OCI-LY3 (cell line): ENCODE data around the gene LRRC7.
"Not testable (repeated sequence)": the region's sequence is repeated elsewhere in the genome, so short reads cannot be mapped to it uniquely, and the experiment has no call there.

ENCODE experiments used
- H2AFZ ChIP-seq: fragments of 200-600, 300-600 bp; shearing (Covaris generic); 2 replicates; pipeline ENCODE4 v1.6.0; 2014; ENCODE audit warnings: antibody characterized with exemption, low read depth, low read length
- H3K27ac ChIP-seq: fragments of 200-600, 300-600 bp; sonication (generic); 2 replicates; pipeline ENCODE4 v1.5.1; 2014; ENCODE audit warnings: mild to moderate bottlenecking, low read length, moderate library complexity, mixed read lengths
- H3K27me3 ChIP-seq: fragments of 200-600, 300-600 bp; sonication (generic); 2 replicates; pipeline ENCODE4 v1.6.1; 2014; ENCODE audit warnings: low read depth, low read length, mixed read lengths
- H3K36me3 ChIP-seq: fragments of 200-600, 300-600 bp; sonication (generic); replicated peaks from 2 replicates; pipeline ENCODE3; 2014; ENCODE audit warnings: low read depth, low read length, mixed read lengths
- H3K4me1 ChIP-seq: fragments of 300-600, 200-600 bp; sonication (generic); 2 replicates; pipeline ENCODE4 v1.6.1; 2014; ENCODE audit warnings: low read length, mixed read lengths
- H3K4me2 ChIP-seq: fragments of 200-600, 300-600 bp; sonication (generic); 2 replicates; pipeline ENCODE4 v1.6.1; 2014; ENCODE audit warnings: low read length, mixed read lengths
- H3K4me3 ChIP-seq: fragments of 300-600, 200-600 bp; sonication (generic); 2 replicates; pipeline ENCODE4 v1.5.1; 2014; ENCODE audit warnings: antibody characterized with exemption, mild to moderate bottlenecking, low read length, moderate library complexity
- H3K79me2 ChIP-seq: fragments of 300-600, 200-600 bp; shearing (Covaris generic); 2 replicates; pipeline ENCODE4 v1.6.1; 2014; ENCODE audit warnings: mild to moderate bottlenecking, low read length, mixed read lengths
- H3K9ac ChIP-seq: fragments of 300-600, 200-600 bp; shearing (Covaris generic); 2 replicates; pipeline ENCODE4 v1.6.0; 2014; ENCODE audit warnings: mild to moderate bottlenecking, low read length, moderate library complexity
- H3K9me3 ChIP-seq: fragments of 200-600, 300-600 bp; shearing (Covaris generic); 2 replicates; pipeline ENCODE4 v1.6.1; 2014; ENCODE audit warnings: low read length, mixed read lengths; ENCODE audit not compliant: insufficient read depth
- H4K20me1 ChIP-seq: fragments of 200-600, 300-600 bp; sonication (generic); 2 replicates; pipeline ENCODE4 v1.6.1; 2016; ENCODE audit warnings: low read length, mixed read lengths; ENCODE audit not compliant: insufficient read depth
- CTCF ChIP-seq: fragments of 200-600, 300-600 bp; sonication (generic); IDR thresholded peaks from 2 replicates; pipeline ENCODE4 v1.5.1; 2014; ENCODE audit warnings: antibody characterized with exemption, low read length, low read depth
- EZH2phosphoT487 ChIP-seq: fragments of 200-600 bp; shearing (Covaris generic); IDR thresholded peaks from 2 replicates; pipeline ENCODE4 v1.6.1; 2018; ENCODE audit warnings: antibody characterized with exemption, mixed run types, low read depth

The LRRC7 gene

GRCh38 chr1:69952676-69953075 lies 385.0 kb downstream of the LRRC7 start:
- Histone ChIP-seq H3K4me3 (no peak overlapping the region), H3K79me2 (no peaks in the 10 kb centered on the region), H3K9ac (no peak overlapping the region), H4K20me1 (no peaks in the 10 kb centered on the region), H3K27me3 (no peaks in the 10 kb centered on the region), H3K4me2 (no peak overlapping the region), H3K4me1 (no peaks in the 10 kb centered on the region), H3K36me3 (no peaks in the 10 kb centered on the region), H2AFZ (no peak overlapping the region), H3K27ac (no peak overlapping the region), H3K9me3 (no peaks in the 10 kb centered on the region)
- no peak for TF ChIP-seq EZH2phosphoT487
- TF ChIP-seq CTCF: no peak

- H4K20me1 ChIP-seq, H3K27me3 ChIP-seq, H3K4me3 ChIP-seq, H3K27ac ChIP-seq, H3K36me3 ChIP-seq, H3K4me1 ChIP-seq, H3K9ac ChIP-seq, H3K4me2 ChIP-seq, H2AFZ ChIP-seq, H3K79me2 ChIP-seq, H3K9me3 ChIP-seq: not testable (repeated sequence)
Measured at GRCh38 chr1:69962452-69962851, 394.7 kb downstream of the LRRC7 start.

GRCh38 chr1:69967245-69967766 lies 399.6 kb downstream of the LRRC7 start:
- no peak overlapping the region for H3K4me2 ChIP-seq
- no peak for TF ChIP-seq EZH2phosphoT487
- TF ChIP-seq CTCF: no peak
- H3K36me3 ChIP-seq: no peaks in the 10 kb centered on the region
- no peaks in the 10 kb centered on the region for H4K20me1 ChIP-seq
- H3K79me2 ChIP-seq: no peaks in the 10 kb centered on the region
- H3K9ac ChIP-seq: no peak overlapping the region
- H2AFZ ChIP-seq: no peak overlapping the region
- no peaks in the 10 kb centered on the region for H3K27me3 ChIP-seq
- no peaks in the 10 kb centered on the region for H3K9me3 ChIP-seq
- H3K4me3 ChIP-seq: no peak overlapping the region
- H3K4me1 ChIP-seq: no peaks in the 10 kb centered on the region
- no peak overlapping the region for H3K27ac ChIP-seq

GRCh38 chr1:69976896-69977295 lies 409.2 kb downstream of the LRRC7 start:
- no peaks in the 10 kb centered on the region for H3K27me3 ChIP-seq
- H3K27ac ChIP-seq: no peak overlapping the region
- TF ChIP-seq CTCF (no peak), EZH2phosphoT487 (no peak)
- no peaks in the 10 kb centered on the region for H3K4me1 ChIP-seq
- no peaks in the 10 kb centered on the region for H4K20me1 ChIP-seq
- H3K79me2 ChIP-seq: no peaks in the 10 kb centered on the region
- no peak overlapping the region for H3K4me3 ChIP-seq
- no peaks in the 10 kb centered on the region for H3K9me3 ChIP-seq
- H3K9ac ChIP-seq: no peak overlapping the region
- no peaks in the 10 kb centered on the region for H3K36me3 ChIP-seq
- no peak overlapping the region for H2AFZ ChIP-seq
- H3K4me2 ChIP-seq: no peak overlapping the region

GRCh38 chr1:69982992-69983391 lies 415.3 kb downstream of the LRRC7 start:
- H3K4me3 ChIP-seq: no peak overlapping the region
- no peak overlapping the region for H2AFZ ChIP-seq
- H3K36me3 ChIP-seq: no peaks in the 10 kb centered on the region
- no peaks in the 10 kb centered on the region for H3K79me2 ChIP-seq
- no peak overlapping the region for H3K9ac ChIP-seq
- H3K27me3 ChIP-seq: no peaks in the 10 kb centered on the region
- no peak overlapping the region for H3K4me2 ChIP-seq
- H3K4me1 ChIP-seq: no peaks in the 10 kb centered on the region
- TF ChIP-seq EZH2phosphoT487 (no peak), CTCF (no peak)
- H3K9me3 ChIP-seq: no peaks in the 10 kb centered on the region
- no peak overlapping the region for H3K27ac ChIP-seq
- no peaks in the 10 kb centered on the region for H4K20me1 ChIP-seq
